WI38 (cell line): ENCODE data around the gene SIGLEC15.

Experiments used
- H3K4me3 ChIP-seq: 2 replicates; pipeline ENCODE4 v1.5.1; 2011; ENCODE audit warnings: low read depth, mild to moderate bottlenecking, control low read depth, low read length
- TF ChIP-seq, protein P1 (sequence below): IDR thresholded peaks from 2 replicates; pipeline ENCODE4 v1.5.1; 2012; ENCODE audit warnings: low read depth, mild to moderate bottlenecking, control low read depth, low read length

SIGLEC15 gene

DNA sequence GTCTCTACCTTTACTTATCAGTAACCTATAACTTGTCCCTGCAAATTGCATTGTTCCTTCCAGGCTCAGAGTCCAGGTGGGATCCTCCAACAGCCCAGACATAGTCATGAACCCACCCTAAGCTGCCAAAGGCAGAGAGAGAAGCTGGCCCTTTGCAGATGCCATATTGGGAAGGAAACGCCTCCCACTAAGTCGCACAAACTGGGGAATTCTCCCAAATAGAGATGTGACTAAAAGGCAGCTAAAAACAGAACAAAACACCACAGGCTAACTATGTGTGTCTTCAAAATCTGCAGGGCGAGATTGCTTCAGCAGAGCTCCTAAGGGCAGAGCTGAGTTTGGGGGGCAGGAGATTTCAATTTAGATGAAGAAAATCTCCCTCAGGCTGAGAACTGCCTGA lies 38.5 kb upstream of the SIGLEC15 start:
- TF ChIP-seq, protein P1, sequence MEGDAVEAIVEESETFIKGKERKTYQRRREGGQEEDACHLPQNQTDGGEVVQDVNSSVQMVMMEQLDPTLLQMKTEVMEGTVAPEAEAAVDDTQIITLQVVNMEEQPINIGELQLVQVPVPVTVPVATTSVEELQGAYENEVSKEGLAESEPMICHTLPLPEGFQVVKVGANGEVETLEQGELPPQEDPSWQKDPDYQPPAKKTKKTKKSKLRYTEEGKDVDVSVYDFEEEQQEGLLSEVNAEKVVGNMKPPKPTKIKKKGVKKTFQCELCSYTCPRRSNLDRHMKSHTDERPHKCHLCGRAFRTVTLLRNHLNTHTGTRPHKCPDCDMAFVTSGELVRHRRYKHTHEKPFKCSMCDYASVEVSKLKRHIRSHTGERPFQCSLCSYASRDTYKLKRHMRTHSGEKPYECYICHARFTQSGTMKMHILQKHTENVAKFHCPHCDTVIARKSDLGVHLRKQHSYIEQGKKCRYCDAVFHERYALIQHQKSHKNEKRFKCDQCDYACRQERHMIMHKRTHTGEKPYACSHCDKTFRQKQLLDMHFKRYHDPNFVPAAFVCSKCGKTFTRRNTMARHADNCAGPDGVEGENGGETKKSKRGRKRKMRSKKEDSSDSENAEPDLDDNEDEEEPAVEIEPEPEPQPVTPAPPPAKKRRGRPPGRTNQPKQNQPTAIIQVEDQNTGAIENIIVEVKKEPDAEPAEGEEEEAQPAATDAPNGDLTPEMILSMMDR, result no peak

DNA sequence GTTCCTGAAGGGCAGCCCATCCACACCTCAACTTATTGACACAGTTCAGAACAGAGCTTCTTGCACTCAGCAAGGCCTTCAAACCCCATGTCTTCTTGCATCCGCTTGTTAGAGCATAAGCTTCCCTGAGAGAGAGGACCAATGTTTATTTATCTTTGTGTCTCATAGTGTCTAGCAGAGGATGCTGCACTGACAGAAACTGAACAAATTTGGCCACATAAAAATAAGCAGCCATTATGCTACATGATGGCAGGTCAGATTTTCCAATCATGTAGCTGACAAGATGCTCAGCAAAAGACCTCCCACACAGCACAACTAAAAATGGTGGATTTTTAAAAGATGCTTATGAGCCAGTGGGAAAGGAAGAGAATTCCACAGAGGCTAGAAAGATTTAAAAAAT lies 38.1 kb upstream of the SIGLEC15 start:
- TF ChIP-seq, protein P1, result no peak
- no peak overlapping the region for H3K4me3 ChIP-seq

More for the DNA sequence above, 38.5 kb upstream of the SIGLEC15 start:
- no peak overlapping the region for H3K4me3 ChIP-seq

DNA sequence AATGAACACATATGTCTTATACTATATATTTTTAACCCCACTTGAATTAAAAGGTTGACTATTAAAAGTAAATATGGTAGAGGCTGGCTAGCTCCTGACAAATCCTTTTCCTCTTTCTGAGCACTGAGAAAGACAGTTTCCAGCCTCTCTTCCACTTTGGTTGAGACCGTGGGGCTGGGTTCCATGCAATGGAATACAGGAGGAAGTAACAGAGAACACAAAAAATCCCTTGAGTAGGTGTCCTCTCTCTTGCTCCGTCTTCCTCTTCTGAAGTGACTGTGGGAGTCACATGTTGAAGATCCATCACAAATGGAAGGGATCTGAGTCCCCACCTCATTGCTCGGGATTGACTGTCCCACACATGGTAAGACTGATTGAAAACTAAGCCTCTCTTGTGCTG lies 36.6 kb upstream of the SIGLEC15 start:
- H3K4me3 ChIP-seq, result no peak overlapping the region
- TF ChIP-seq, protein P1, result no peak

DNA sequence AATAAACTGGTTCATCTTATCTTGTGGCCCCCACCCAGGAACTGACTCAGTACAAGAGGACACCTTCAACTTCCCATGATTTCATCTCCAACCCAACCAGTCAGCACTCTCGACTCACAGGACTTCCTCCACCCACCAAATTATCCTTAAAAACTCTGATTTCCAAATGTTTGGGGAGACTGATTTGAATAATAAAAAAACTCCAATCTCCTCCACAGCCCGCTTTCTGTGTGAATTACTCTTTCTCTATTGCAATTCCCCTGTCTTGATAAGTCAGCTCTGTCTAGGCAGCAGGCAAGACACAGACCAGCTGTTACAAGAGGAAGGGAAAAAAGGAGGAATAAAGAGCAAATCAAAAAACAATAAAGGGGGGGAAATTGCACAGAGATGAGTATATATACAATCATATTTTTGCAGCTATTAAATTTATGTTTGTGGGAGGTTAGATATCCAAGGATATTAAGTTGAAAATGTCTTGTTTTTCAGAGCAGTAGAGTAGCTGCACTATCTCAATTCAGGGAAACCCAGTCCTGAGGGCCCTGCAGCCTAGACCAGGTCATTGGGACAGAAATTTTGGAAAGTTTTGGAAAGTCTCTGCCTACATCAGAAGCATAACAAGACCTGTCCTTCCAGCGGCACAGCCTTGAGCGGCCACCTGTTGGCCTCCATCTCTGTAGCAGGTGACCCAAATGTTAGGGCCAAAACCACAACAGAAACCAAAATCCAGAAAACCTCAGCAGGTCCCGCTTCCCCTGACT lies 32.8 kb upstream of the SIGLEC15 start:
- no peak overlapping the region for H3K4me3 ChIP-seq
- TF ChIP-seq, protein P1, result no peak

DNA sequence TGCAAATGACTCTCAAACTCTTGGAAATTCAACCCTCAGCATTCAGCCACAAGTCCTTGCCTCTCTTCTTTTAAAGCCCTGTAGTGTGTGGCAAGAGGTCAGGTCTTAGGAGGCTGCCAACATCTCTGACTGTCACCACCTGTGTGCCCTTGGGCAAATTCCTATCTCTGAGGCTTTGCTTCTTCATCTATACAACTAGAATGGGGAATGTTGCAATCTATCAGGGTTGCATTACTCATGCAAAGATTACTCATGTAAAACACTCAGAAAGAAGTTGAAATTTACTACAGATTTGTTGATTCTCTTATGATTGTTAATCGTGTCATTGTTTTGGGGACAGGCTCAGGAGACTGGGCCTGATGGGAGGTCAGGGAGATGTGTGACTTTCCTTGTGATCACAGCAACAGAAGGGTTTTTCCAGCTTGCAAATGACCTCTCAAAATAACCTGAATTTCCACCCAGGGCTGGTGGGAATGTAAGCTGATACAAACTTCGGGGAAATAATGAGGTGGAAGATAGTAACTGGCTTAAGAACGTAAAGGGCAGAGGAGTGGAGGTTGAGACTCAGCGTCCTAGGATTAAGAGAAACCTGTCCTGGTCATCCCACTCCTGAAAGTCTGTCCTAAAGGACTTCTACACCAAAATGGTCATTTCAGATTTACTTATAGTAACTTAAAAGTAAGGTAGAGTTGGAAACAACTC lies 32.1 kb upstream of the SIGLEC15 start:
- TF ChIP-seq, protein P1, result no peak
- H3K4me3 ChIP-seq, result no peak overlapping the region

DNA sequence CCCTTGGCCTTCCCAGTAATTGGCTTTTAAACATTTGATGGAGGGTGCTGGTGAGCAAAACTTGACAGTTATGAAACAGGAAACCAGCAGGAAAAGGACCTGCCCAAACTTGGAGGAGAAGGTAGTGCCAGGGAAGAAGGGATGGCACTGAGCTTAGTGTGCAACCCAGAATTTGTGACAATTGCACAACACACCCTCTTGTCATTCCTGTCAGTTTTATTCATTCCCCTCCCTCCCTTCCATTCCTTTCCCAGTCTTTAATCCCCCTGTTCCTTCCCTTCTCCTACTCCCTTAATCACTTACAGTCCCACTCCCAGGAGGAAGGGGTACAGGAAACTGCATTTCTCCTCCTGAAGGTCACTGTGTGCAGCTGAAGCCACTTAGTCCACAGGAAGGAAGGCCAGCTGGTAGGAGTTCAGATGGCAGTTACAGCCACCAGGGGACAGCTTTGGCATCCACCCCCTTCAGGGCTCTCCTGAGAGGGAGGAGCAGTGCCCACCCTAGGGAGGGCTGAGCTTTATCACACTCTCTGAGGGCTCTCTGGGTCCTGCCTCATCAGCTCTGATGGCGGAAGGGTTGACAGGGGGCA lies 24.0 kb upstream of the SIGLEC15 start:
- TF ChIP-seq, protein P1, result no peak
- H3K4me3 ChIP-seq, result no peak overlapping the region
